Measurements from ENCODE around the gene ARHGAP36. TPM values are rescaled to one million over a fixed set of nuclear protein-coding genes. Genes with fewer than 3 reads are reported as not detected.

Gene ARHGAP36
- total and polyA plus RNA-seq, 4 donors: not detected

- no peaks in the 10 kb centered on the region for H3K36me3 ChIP-seq (ENCODE audit: control insufficient read depth in 4 of 4, insufficient read depth in 4 of 4, low read length in 4 of 4)
- H3K4me1 ChIP-seq (ENCODE audit: control insufficient read depth in 5 of 5, insufficient read depth in 5 of 5, low read length in 5 of 5): no peaks in the 10 kb centered on the region
- DNase-seq (no peak), ATAC-seq (ENCODE audit: insufficient read depth, low FRiP score) (no peak)
- H3K4me3 ChIP-seq: no peak overlapping the region
- 1 to 26% methylated on average over 41 to 75 of the region's 75 CpGs for WGBS, 2 donors
- no peak overlapping the region for H3K9ac ChIP-seq (ENCODE audit: insufficient read depth in 1 of 2, low read length in 2 of 2)
- no peak overlapping the region for H3K27ac ChIP-seq (ENCODE audit: low read depth in 1 of 2, low read length in 1 of 2)
- peaks cover 27 to 84% (median 58%) of the 10 kb centered on the region in 3 donors for H3K27me3 ChIP-seq (ENCODE audit: control insufficient read depth in 3 of 3, insufficient read depth in 3 of 3, low read length in 2 of 3)
- peaks cover 0 to 9% (median 0%) of the 10 kb centered on the region in 4 donors for H3K9me3 ChIP-seq (ENCODE audit: control insufficient read depth in 4 of 4, insufficient read depth in 3 of 4, low read length in 3 of 4)
- no peak for TF ChIP-seq CTCF (IDR thresholded peaks at IDR 0.05; ENCODE audit: control extremely low read depth, extremely low read depth)
Observed at GRCh38 chrX:131081772-131082740, 23.9 kb downstream of the ARHGAP36 start.

GRCh38 chrX:131083510-131084142, 25.5 kb downstream of the ARHGAP36 start:
- H3K9ac ChIP-seq (ENCODE audit: insufficient read depth in 1 of 2, low read length in 2 of 2): no peak overlapping the region
- no peaks in the 10 kb centered on the region for H3K4me1 ChIP-seq (ENCODE audit: control insufficient read depth in 5 of 5, insufficient read depth in 5 of 5, low read length in 5 of 5)
- 3 to 28% methylated on average over 30 to 34 of the region's 34 CpGs for WGBS, 2 donors
- H3K4me3 ChIP-seq: no peak overlapping the region
- H3K9me3 ChIP-seq (ENCODE audit: control insufficient read depth in 4 of 4, insufficient read depth in 3 of 4, low read length in 3 of 4): peaks cover 0 to 9% (median 0%) of the 10 kb centered on the region in 4 donors
- no peak for ATAC-seq (ENCODE audit: insufficient read depth, low FRiP score)
- DNase-seq: no peak
- no peak for TF ChIP-seq CTCF (IDR thresholded peaks at IDR 0.05; ENCODE audit: control extremely low read depth, extremely low read depth)
- H3K27me3 ChIP-seq (ENCODE audit: control insufficient read depth in 3 of 3, insufficient read depth in 3 of 3, low read length in 2 of 3): peaks cover 27 to 78% (median 57%) of the 10 kb centered on the region in 3 donors
- H3K27ac ChIP-seq (ENCODE audit: low read depth in 1 of 2, low read length in 1 of 2): no peak overlapping the region
- H3K36me3 ChIP-seq (ENCODE audit: control insufficient read depth in 4 of 4, insufficient read depth in 4 of 4, low read length in 4 of 4): no peaks in the 10 kb centered on the region

- H3K27me3 ChIP-seq (ENCODE audit: control insufficient read depth in 3 of 3, insufficient read depth in 3 of 3, low read length in 2 of 3): peaks cover 27 to 76% (median 52%) of the 10 kb centered on the region in 3 donors
Observed at GRCh38 chrX:131084145-131084544, 26.0 kb downstream of the ARHGAP36 start.

More at GRCh38 chrX:131084145-131084544, 26.0 kb downstream of the ARHGAP36 start:
- ATAC-seq (ENCODE audit: insufficient read depth, low FRiP score): no peak
- Histone ChIP-seq H3K4me3 (no peak overlapping the region), H3K36me3 (ENCODE audit: control insufficient read depth in 4 of 4, insufficient read depth in 4 of 4, low read length in 4 of 4) (no peaks in the 10 kb centered on the region), H3K9me3 (ENCODE audit: control insufficient read depth in 4 of 4, insufficient read depth in 3 of 4, low read length in 3 of 4) (peaks cover 0 to 9% (median 0%) of the 10 kb centered on the region in 4 donors), H3K27ac (ENCODE audit: low read depth in 1 of 2, low read length in 1 of 2) (no peak overlapping the region), H3K9ac (ENCODE audit: insufficient read depth in 1 of 2, low read length in 2 of 2) (no peak overlapping the region), H3K4me1 (ENCODE audit: control insufficient read depth in 5 of 5, insufficient read depth in 5 of 5, low read length in 5 of 5) (no peaks in the 10 kb centered on the region)
- 5 to 22% methylated on average over 7 of the region's 7 CpGs for WGBS, 2 donors
- no peak for DNase-seq
- no peak for TF ChIP-seq CTCF (IDR thresholded peaks at IDR 0.05; ENCODE audit: control extremely low read depth, extremely low read depth)
